ENCODE results near the gene RCSD1.

Gene RCSD1

DNA sequence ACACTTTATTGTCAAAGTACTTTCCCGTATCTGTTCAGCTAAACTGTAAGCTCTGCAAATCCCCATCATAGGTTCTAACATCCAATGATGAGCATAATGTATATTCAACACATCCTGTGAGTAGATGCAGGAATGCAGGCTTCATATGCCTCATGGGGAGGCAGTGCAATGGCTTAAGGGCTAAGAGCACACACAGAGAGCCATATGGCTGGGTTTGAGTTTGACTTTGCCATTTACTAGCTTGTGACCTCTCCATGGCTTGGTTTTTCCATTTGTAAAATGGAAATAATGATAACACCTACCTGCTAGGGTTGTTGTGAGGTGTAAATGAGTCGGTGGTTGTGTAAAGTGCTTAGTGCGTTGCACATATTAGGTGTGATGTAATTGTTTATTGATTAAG is 13.4 kb downstream of the RCSD1 start:
- no peak for DNase-seq

DNA sequence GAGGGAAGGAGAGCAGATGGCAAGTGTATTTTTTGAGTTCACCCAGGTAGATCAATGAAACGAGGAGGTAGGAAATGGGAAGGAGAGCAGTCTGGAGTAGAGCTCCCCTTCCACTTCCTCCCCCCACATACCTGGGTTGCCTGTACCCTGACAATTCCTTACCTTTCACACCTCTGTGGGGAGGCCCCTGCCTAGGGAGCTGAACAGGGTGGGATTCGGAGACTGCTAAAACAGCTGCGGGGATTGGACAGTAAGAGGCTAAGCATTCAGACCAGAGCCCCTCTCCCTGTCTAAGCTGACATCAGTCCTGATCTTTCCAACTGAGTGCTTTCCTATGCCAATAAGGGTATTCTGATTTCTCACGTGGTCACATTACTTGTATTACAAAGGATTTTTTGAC is 14.5 kb downstream of the RCSD1 start:
- no peak for DNase-seq

DNA sequence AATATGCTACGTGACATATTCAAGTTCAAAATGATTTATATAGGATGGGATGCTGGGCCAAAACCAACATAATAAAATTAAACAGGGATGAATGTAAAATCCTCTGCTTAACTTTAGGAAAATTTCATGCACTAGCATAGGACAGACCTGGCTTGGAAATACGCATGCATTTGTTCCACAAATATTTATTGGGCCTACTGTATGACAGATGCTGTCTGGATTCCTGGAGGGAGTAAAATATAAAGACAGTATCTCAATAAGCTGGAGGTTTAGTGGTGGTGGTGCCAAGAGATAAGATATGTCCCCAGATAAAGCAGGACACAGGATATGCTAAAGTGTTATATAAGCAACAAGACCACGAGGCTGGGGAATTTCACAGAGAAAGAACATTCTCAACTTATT is 15.1 kb downstream of the RCSD1 start:
- no peak for DNase-seq

- DNase-seq: no peak
Observed at GRCh38 chr1:167645625-167646414, 15.8 kb downstream of the RCSD1 start.

- no peak for DNase-seq
Observed at GRCh38 chr1:167648252-167648849, 18.3 kb downstream of the RCSD1 start.

DNA sequence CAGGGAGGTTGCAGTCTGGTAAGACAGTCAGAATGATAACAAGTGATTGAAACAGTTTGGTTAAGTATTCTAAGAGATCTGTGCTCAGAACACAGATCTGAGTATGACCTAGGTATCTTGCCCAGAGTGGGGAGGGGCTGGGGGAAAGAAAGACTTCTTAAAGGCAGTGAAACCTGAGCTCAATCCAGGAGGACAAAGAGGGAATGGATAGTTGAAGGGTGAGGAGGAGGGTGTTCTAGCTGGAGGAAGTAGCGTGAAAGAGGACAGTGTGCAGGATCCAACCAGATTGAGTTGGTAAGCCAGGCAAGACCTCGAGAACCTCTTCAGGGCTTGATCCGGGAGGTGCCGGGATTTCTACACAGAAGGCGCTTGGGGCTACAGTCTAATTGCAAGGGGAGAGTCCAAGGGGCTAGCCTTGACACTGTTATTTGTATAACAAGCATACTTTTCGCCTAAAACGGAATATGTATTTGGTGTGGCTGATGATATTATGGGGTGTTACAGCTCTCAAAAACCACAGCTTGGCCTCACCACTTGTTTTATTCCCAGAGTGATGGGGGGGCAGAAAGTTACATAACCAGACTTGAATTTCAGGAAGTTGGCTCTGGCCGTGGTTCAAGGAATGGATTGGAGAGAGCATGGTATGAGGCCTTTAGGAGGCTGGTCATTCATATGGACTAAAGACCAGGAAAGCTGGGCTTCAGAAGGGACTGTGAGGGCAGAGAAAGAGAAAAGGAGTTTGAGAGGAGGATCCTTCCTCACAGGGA is 19.1 kb downstream of the RCSD1 start:
- no peak for DNase-seq

DNA sequence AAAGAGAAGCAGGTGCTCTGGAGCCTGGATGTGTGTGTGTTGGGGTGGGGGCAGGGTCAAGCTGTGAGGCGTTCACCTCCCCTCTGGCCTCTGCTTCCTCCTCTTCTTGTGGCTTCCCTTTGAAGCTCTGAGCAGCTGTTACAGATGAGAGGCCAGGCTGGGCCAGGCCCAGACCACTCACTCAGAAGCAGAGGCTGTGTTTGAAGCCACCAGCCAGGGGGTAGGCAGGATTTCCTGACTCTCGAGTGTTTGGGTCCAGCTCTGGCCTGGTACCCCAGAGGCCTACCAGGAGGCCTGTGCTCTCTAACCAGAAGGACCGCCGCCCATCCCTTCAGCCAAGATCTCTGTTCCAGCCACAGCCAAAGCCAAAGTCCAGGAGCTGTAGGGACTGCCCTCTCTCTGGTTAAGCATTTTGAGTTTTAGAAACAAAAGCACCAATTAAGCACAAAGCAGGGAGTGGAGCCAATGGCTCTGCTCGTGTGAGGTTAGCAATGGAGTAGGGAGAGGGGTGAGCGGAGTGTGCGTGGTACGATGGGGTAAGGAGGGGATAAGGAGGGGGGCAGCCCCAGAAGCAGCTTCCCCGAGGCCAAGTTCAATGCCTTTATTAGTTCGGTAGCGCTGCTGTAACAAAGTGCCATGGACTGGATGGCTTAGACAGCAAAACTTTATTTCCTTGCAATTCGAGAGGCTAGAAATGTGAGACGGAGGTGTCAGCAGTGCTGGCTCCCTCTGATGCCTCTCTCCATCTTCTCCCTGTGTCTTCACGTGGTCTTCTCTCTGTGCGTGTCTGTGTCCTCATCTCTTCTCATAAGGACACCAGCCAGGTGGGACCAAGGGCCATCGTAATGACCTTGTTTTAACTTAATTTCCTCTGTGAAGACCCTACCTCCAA is 20.5 kb downstream of the RCSD1 start:
- DNase-seq: no peak

DNA sequence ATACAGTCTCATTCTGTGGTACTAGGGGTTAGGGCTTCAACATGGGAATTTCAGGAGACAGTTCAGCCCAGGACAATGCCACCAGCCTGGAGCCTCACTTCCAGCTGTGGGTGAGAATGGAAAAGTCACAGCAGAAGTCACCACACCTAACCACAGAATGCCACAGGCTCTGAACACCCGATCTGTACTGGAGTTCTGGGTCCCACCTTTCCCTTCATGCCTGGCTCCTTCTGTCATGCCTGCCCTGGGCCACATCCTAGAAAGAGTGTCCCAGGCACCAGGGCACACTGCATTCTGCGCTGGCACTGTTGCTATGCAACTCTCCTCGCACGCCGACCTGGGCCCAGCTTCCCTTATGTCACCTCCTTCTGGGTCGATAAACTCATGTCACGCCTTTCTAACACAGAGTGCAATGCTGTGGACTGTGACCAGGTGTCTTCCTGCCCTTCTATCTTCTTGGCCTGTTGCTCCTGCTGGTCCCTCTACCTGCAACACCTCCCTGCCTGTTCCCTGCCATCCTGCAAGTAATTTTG is 21.2 kb downstream of the RCSD1 start:
- DNase-seq: no peak

- no peak for DNase-seq
Observed at GRCh38 chr1:167654975-167655575, 25.0 kb downstream of the RCSD1 start.

GRCh38 chr1:167656657-167657056 is 26.6 kb downstream of the RCSD1 start:
- DNase-seq: no peak

DNA sequence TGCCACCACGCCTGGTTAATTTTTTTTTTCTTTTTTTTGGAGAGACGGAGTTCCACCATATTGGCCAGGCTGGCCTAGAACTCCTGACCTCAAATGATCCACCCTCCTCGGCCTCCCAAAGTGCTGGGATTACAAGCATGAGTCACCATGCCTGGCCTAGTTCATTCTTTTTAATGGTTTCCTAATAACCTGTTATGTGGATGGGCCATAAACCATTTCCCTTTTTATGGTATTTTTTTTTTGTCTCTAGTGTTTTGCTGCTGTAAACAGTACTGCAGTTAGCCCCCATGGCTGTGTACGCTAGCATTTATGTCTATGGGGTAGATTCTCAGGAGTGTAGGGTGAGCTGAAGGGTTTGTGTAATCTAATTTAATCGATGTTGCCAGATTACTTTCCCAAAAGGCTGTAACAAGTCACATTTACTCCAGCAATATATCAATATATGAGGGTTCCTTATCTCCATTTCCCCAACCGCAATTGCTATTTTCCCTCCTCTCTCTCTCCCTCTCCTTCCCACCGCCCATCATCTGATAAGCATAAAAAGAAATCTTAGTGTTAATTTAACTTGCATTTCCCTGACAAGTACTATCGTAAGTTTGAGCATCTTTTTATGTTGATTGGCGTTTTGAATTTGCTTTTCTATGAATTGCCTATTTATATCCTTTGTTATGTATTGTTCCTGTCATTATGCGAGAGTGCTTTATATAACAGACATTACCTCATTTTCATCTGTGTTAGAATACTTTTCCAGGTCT is 28.7 kb downstream of the RCSD1 start:
- DNase-seq: no peak

- peak; percentile 44 for DNase-seq
Observed at GRCh38 chr1:167659450-167659849, 29.4 kb downstream of the RCSD1 start.

DNA sequence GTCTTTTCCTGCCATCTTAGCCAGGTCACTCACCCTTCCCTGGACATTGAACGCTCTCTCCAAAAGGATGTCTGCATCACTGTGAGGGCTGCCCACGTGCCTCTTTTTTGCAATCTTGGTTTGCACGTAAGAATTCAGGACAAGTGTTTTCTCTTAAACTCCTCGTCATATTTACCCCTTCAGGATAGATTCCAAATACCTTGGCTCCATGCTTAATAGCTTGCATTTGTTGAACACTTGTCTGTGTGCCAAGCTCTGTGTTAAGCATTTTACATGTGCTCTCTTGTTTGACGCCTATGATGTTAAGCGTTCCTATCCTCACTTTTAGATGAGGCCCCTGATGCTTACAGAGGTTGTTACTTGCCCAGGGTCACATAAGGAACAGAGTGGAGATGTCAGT is 29.8 kb downstream of the RCSD1 start:
- no peak for DNase-seq

DNA sequence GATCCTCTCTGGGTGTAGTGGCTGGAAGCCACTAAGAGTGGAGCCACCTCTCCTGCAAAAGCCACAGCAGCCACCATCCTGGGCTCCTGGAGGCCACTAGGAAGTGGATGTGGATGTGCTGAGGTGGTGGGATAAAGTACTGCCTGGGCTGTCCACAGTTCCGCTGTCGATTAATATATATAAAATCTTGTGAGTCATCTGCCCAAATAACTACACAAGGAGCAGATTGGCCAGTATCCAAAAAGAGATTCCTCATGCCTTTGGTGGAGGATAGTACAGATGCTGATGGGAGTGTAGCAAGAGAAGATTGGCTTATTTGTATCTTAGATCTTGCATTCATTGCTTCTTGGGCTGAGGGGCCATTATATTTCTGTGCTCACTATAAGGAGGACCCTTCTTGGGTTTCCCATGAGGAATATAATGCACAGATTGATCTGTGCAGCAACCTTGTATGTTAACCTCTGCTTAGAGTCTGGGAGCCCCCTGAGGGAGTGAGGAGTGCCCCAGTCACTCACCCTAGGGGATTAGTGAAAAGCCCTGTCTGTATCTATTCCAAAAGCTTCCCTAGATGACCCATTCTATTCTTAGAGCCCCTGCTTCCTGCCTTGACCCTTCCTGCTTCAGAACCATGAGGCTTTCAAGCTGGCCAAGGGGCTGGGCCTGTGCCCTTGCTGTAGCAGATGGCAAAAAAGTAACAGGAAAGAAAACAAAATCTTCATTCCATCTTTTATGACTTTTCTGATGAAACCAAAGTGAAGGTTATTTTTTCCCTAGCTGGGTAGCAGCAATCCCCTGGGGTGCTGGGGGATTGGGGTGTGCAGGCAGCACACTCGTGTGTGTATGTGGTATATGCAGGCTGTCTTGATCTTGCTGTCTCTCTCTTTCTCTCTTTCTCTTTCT is 31.7 kb downstream of the RCSD1 start:
- peak; percentile 95 for DNase-seq

GRCh38 chr1:167663002-167663772 is 33.2 kb downstream of the RCSD1 start:
- peak; percentile 24 for DNase-seq

DNA sequence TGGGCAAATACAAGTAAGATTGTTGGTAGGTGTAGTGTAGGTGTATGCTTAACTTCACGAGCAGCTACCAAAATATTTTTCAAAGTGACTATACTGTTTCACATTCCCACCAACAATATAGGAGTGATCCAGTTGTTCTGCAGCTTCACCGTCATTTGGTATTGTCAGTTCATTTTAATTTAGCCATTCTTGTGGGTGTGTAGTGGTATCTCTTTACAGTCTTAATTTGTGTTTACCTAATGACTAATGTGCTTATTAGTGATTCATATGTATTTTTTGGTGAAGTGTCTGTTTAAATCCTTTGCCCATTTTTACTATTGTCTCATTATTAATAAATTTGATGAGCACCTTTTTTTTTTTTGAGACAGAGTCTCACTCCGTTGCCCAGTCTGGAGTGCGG is 35.4 kb downstream of the RCSD1 start:
- no peak for DNase-seq

GRCh38 chr1:167666416-167666815 is 36.4 kb downstream of the RCSD1 start:
- peak; percentile 86 for DNase-seq

DNA sequence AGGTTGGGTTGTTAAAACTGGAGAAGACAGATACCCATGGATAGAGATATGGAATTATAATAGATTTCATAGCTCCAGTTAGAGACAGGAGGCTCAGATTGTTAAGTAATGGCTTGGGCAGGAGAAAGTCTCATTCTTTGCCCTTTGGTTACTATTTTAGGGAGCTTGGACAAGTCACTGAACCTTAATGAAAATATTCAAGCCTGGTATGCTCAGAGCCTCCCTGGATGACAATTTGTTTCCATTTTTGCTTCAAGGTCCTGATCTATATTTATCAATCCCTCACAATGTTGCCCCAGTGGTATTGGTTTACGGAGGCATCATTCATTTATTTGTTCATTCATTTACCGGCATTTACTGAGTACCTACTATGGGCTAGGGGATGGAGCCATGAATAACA is 37.5 kb downstream of the RCSD1 start:
- no peak for DNase-seq

DNA sequence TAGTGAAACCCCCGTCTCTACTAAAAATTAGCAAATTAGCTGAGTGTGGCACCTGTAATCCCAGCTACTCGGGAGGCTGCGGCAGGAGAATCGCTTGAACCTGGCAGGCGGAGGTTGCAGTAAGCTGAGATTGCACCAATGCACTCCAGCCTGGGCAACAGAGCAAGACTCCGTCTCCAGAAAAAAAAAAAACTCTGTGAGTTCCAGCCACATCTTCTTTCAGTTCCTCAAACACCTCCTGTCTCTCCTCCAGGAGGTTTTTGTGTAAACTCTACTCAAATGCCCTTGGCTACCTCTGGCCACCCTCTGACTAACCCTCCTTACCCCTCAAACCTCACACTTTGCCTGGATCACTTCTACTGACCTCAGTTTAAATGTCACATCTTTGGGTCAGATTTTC is 38.1 kb downstream of the RCSD1 start:
- no peak for DNase-seq
